ENCODE measurements around the gene PLXNB3.
"Not testable (repeated sequence)": the region's sequence is repeated elsewhere in the genome, so short reads cannot be mapped to it uniquely, and the experiment has no call there.

The PLXNB3 gene

DNA sequence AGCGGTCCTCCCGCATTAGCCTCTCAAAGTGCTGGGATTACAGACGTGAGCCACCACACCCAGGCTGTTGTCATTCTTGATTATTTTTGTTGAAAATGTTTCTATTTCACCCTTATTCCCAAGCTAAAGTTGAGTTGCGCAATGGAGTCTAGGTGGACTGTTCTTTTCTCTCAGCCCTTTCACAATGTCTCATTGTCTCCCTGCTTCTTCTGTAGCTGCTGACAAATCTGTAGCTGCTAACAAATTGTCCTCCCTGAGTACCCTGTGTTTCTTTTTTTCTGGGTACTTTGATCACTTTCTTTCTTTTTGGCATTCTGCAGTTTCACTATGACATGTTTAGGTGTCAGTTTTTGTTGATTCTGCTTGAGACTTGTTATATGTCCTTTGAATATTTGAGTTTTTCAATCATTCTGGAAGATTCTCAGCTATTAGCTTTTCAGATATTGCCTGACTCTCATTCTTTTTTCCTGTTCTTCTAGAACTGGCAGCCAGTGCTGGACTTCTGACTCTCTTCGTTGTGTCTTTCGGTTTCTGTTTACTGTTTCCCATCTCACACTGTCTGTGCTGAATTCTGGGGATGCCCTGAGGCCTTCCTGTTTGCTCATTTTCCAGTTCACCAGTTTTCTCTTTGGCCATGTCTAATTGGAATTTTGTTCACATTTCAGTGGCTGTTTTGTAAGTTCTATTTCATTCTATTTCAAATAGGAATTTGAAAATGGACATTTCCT, 32.8 kb upstream of the PLXNB3 start:
- DNase-seq, result no peak
- in situ Hi-C loops (cut with HindIII; ENCODE audit: low pct_ligation_motif_present, low pct_unique_long_range_greater_than_20kb, low sequenced_read_pairs), result no loop called here

GRCh38 chrX:153731845-153732215, 32.2 kb upstream of the PLXNB3 start:
- no peak for DNase-seq
- in situ Hi-C loops (cut with HindIII; ENCODE audit: low pct_ligation_motif_present, low pct_unique_long_range_greater_than_20kb, low sequenced_read_pairs), result no loop called here

- in situ Hi-C loops (cut with HindIII; ENCODE audit: low pct_ligation_motif_present, low pct_unique_long_range_greater_than_20kb, low sequenced_read_pairs), result no loop called here
- no peak for DNase-seq
Measured at GRCh38 chrX:153732401-153732800, 31.6 kb upstream of the PLXNB3 start.

GRCh38 chrX:153733651-153734240, 30.3 kb upstream of the PLXNB3 start:
- in situ Hi-C loops (cut with HindIII; ENCODE audit: low pct_ligation_motif_present, low pct_unique_long_range_greater_than_20kb, low sequenced_read_pairs), result no loop called here
- DNase-seq, result no peak

DNA sequence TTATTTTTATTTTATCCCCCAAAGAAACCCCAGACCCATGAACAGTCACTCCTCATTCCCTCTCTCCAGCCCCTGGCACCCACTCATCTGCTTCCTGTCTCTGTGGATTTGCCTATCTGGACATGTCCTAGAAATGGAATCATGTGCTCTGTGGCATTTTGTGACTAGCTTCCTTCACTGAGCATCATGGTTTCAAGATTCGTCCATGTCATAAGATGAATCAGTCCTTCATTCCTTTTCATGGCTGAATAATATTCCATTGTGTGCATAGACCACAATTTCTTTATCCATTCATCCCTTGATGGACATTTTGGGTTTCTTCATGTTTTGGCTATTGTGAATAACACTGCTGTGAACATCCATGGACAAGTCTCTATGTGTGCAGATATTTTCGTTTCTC, 29.2 kb upstream of the PLXNB3 start:
- DNase-seq, result no peak
- in situ Hi-C loops (cut with HindIII; ENCODE audit: low pct_ligation_motif_present, low pct_unique_long_range_greater_than_20kb, low sequenced_read_pairs), result no loop called here

GRCh38 chrX:153735274-153735673, 28.8 kb upstream of the PLXNB3 start:
- in situ Hi-C loops (cut with HindIII; ENCODE audit: low pct_ligation_motif_present, low pct_unique_long_range_greater_than_20kb, low sequenced_read_pairs), result no loop called here

GRCh38 chrX:153736071-153736820, 27.8 kb upstream of the PLXNB3 start:
- DNase-seq, result no peak
- in situ Hi-C loops (cut with HindIII; ENCODE audit: low pct_ligation_motif_present, low pct_unique_long_range_greater_than_20kb, low sequenced_read_pairs), result no loop called here

More at GRCh38 chrX:153735274-153735673, 28.8 kb upstream of the PLXNB3 start:
- no peak for DNase-seq

DNA sequence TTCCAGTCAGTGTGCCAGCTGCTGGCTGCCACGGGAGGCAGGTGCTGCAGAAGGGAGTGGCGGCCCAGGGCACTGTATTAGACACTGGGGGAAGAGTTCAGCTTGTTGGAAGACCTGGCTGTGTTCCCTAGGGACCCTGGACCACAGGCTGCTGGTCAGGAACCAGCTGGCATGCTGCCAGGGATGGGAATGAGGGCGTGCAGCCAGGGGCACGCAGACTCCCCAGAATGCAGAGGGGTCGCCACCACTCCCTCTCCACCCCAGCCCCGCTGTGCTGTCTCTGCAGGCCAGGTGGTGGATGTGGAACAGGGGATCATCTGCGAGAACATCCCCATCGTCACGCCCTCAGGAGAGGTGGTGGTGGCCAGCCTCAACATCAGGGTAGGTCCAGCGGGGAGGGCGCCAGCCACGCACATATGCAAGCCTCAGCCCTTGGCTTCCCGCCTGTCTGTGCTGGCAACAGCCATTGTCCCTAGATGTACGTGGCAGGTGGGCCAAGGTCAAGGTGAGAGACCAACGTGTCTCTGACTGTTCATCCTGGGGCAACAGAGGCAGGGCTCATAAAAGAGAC, 27.1 kb upstream of the PLXNB3 start:
- in situ Hi-C loops (cut with HindIII; ENCODE audit: low pct_ligation_motif_present, low pct_unique_long_range_greater_than_20kb, low sequenced_read_pairs), result no loop called here
- no peak for DNase-seq

- in situ Hi-C loops (cut with HindIII; ENCODE audit: low pct_ligation_motif_present, low pct_unique_long_range_greater_than_20kb, low sequenced_read_pairs), result no loop called here
- DNase-seq, result no peak
Measured at GRCh38 chrX:153738056-153738605, 25.9 kb upstream of the PLXNB3 start.

- in situ Hi-C loops (cut with HindIII; ENCODE audit: low pct_ligation_motif_present, low pct_unique_long_range_greater_than_20kb, low sequenced_read_pairs), result no loop called here
- DNase-seq, result no peak
Measured at GRCh38 chrX:153739754-153740486, 24.1 kb upstream of the PLXNB3 start.

- no peak for DNase-seq
- in situ Hi-C loops (cut with HindIII; ENCODE audit: low pct_ligation_motif_present, low pct_unique_long_range_greater_than_20kb, low sequenced_read_pairs), result no loop called here
Measured at GRCh38 chrX:153740631-153741222, 23.3 kb upstream of the PLXNB3 start.

GRCh38 chrX:153741446-153741845, 22.6 kb upstream of the PLXNB3 start:
- in situ Hi-C loops (cut with HindIII; ENCODE audit: low pct_ligation_motif_present, low pct_unique_long_range_greater_than_20kb, low sequenced_read_pairs), result no loop called here

DNA sequence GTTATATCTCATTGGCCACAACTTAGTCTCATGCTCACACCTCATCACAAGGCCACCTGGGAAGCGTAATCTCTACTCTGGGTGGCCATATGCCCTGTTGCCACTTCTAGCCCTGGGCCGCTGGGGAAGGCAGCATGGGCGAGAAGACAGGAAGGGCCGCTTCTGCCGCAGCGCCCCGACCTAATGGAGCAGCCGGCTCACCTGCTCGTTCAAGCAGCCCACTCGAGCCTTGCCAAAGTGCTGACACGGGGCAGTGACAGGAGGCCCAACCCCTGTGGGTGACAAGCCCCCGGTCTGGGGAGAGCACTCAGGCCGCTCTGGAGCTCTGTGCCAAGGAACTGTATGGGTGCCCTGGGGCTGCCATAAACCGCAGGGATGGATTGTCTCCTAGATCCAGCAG, 21.9 kb upstream of the PLXNB3 start:
- DNase-seq; in situ Hi-C loops (cut with HindIII; ENCODE audit: low pct_ligation_motif_present, low pct_unique_long_range_greater_than_20kb, low sequenced_read_pairs): not testable (repeated sequence)

More at GRCh38 chrX:153741446-153741845, 22.6 kb upstream of the PLXNB3 start:
- DNase-seq, result no peak

GRCh38 chrX:153742796-153743467, 21.1 kb upstream of the PLXNB3 start:
- DNase-seq; in situ Hi-C loops (cut with HindIII; ENCODE audit: low pct_ligation_motif_present, low pct_unique_long_range_greater_than_20kb, low sequenced_read_pairs): not testable (repeated sequence)

GRCh38 chrX:153743468-153744209, 20.4 kb upstream of the PLXNB3 start:
- DNase-seq; in situ Hi-C loops (cut with HindIII; ENCODE audit: low pct_ligation_motif_present, low pct_unique_long_range_greater_than_20kb, low sequenced_read_pairs): not testable (repeated sequence)

DNA sequence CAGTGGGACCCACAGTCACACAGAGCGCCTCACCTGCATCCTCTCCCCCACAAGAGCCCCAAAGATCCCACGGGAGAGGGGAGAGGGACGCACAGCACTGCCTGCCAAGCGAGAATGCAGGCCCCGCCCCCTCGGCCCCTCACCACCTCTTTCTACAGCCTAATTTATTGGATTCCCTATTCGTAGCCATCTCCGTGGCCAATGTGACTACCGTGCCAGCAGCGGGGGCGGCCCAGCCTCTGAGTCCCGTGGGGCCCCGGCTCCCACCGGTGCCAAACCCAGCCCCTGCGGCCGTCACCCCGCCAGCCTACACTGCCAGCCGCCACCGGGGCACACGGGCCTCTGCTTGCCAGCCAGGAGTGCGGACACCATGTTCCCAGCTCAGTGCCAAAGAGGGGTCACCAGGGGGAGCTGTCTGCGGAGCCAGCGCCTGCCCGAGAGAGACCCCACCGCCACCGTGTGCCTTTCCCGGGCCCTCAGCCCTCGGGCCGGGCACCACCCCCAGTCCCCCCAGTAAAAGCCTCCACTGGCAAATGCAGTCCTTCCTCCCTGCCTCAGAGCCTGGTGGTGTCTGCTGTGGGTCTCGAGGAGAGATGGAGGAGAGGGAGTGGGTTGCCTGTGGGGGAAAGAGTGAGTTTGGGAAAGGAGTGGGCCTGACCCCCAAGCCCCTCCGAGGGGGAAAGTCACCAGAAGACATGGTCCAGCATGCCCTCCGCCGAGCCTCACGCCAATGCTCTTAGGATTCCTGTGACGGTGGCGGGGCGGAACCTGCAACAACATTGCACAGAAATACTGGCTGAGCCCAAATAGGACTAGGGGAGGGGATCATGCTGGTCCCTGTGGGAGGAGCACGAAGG, 19.6 kb upstream of the PLXNB3 start:
- no peak for DNase-seq
- in situ Hi-C loops (cut with HindIII; ENCODE audit: low pct_ligation_motif_present, low pct_unique_long_range_greater_than_20kb, low sequenced_read_pairs), result no loop called here

Data from ACHN (cell line).